ENCODE data around the gene PCNT. TPM values are rescaled to one million over a fixed set of nuclear protein-coding genes. Genes with fewer than 3 reads are reported as not detected.

Gene PCNT
- total and polyA plus RNA-seq, 10 of the 15 experiments (the other 5 are each of a cell fraction or from before 2014, with no cell fraction given) = 2.9 to 39.6 (median 20.5) TPM

- H3K36me3 ChIP-seq (ENCODE audit: control insufficient read depth in 2 of 2, insufficient read depth in 2 of 2, low read length in 1 of 2) = peaks cover 0 to 7% of the 10 kb centered on the region in 2 experiments; a peak in 1 of 4 replicates
- no peak overlapping the region for H2AFZ ChIP-seq (ENCODE audit: control insufficient read depth, low read depth, low read length)
- no peak overlapping the region for H3K4me3 ChIP-seq
- no peaks in the 10 kb centered on the region for H4K20me1 ChIP-seq (ENCODE audit: control insufficient read depth, insufficient read depth)
- no peak overlapping the region for H3K27ac ChIP-seq (ENCODE audit: control insufficient read depth, insufficient read depth)
- SMC1A ChIA-PET (ENCODE audit: uncharacterized antibody, unreplicated experiment) = interaction anchor here (0.6 to 2.3 kb wide), 10 partner anchors 10 to 185 kb away, joined by 3 to 16 read pairs (median 4); no protein-coding TSS in a partner anchor
- no peak for TF ChIP-seq YY1 (IDR thresholded peaks at IDR 0.05; ENCODE audit: low read depth, low read length)
- no peak for TF ChIP-seq ESRRA (IDR thresholded peaks at IDR 0.05; ENCODE audit: low read length)
- TF ChIP-seq YBX1 (IDR thresholded peaks at IDR 0.05) = no peak
- no peak for TF ChIP-seq POU2F2 (IDR thresholded peaks at IDR 0.05; ENCODE audit: borderline replicate concordance, low read depth, low read length)
- no peak for TF ChIP-seq KAT2A (conservative IDR thresholded peaks at IDR 0.05; ENCODE audit: control insufficient read depth, low read depth, low read length)
- no peak for TF ChIP-seq HCFC1 (IDR thresholded peaks at IDR 0.05; ENCODE audit: low read length)
- TF ChIP-seq BMI1 (IDR thresholded peaks at IDR 0.05; ENCODE audit: borderline replicate concordance) = no peak
- TF ChIP-seq BCLAF1 (IDR thresholded peaks at IDR 0.05) = no peak
- H3K9ac ChIP-seq (ENCODE audit: control insufficient read depth, insufficient read depth, low read length) = no peak overlapping the region
- no peaks in the 10 kb centered on the region for H3K27me3 ChIP-seq (replicated peaks in 1 of 2; ENCODE audit: control insufficient read depth in 2 of 2, insufficient read depth in 2 of 2, low read length in 1 of 2)
- RAD21 ChIA-PET (ENCODE audit: unreplicated experiment) = interaction anchor here (0.8 to 2.0 kb wide), 3 partner anchors 28 to 33 kb away, joined by 3 to 5 read pairs (median 4); no protein-coding TSS in a partner anchor
- FAIRE-seq (no peak), DNase-seq (ENCODE audit: low read depth, low spot score) (no peak), ATAC-seq (no peak)
- 93% methylated on average over 1 of the region's 1 CpG for WGBS (ENCODE audit: insufficient coverage, insufficient replicate concordance, low lambda C conversion rate, missing lambda C conversion rate)
- BruUV-seq (replicated peaks) = no TSS peak
- H3K9me3 ChIP-seq (replicated peaks; ENCODE audit: control insufficient read depth, insufficient read depth, low read length) = no peaks in the 10 kb centered on the region
- no peaks in the 10 kb centered on the region; the same call in none of the 2 replicates for H3K4me1 ChIP-seq (ENCODE audit: control insufficient read depth, insufficient read depth, low read length)
- intact Hi-C loops (cut with micrococcal nuclease; ENCODE audit: unreplicated experiment) (no loop called here), in situ Hi-C loops (cut with MboI) (no loop called here)
- H3K4me2 ChIP-seq (ENCODE audit: control insufficient read depth, insufficient read depth) = no peak overlapping the region
- POLR2A ChIA-PET = interaction anchor here (0.5 kb wide), 1 partner anchor 17 kb away, joined by 3 read pairs; no protein-coding TSS in a partner anchor
- no peaks in the 10 kb centered on the region; the same call in 1 of the 2 replicates for H3K79me2 ChIP-seq (ENCODE audit: control insufficient read depth, insufficient read depth, low read length)
- CTCF ChIA-PET = interaction anchor here (0.7 to 1.5 kb wide), 5 partner anchors 8 to 329 kb away, joined by 3 to 4 read pairs (median 3); no protein-coding TSS in a partner anchor
These were observed 147.6 kb downstream of the PCNT start for GRCh38 chr21:46471514-46471913.
